HCT116 (cell line): Measurements from ENCODE around the gene SDF4. TPM values are rescaled to one million over a fixed set of nuclear protein-coding genes. Genes with fewer than 3 reads are reported as not detected.

ENCODE experiments used
- ATAC-seq: fragments of 200-7000 bp; cut with Tn5 transposase; 2 replicates; pipeline ENCODE4 v1.9.1; 2020; ENCODE audit warnings: mild to moderate bottlenecking, moderate library complexity
- BruUV-seq: library from RNA; stranded (reverse); fragments of 400-500 nt; replicated peaks from 2 replicates; lab custom pipeline; 2021; lab: Mats Ljungman, UMichigan
- CTCF ChIA-PET: fragments of 300-600 bp; sonication (Branson Sonifier 250); formaldehyde crosslinking; loops from one replicate; lab custom pipeline; 2021; ENCODE audit warnings: antibody characterized with exemption; lab: Charles Lee
- POLR2A ChIA-PET: fragments of 300-600, 350-600 bp; sonication (Branson Sonifier 250); formaldehyde crosslinking; loops from one replicate; lab custom pipeline; 2021; ENCODE audit warnings: antibody characterized with exemption; lab: Charles Lee
- RAD21 ChIA-PET, 2 experiments: fragments of 300-600 bp; sonication (Branson Sonifier 250); formaldehyde crosslinking; loops; one replicate each; lab custom pipeline; 2023; ENCODE audit warnings: low total read pairs in 2 of 2; ENCODE audit not compliant: uncharacterized antibody in 2 of 2, unreplicated experiment in 2 of 2, low non-redundant PET in 1 of 2; lab: Charles Lee
- DNase-seq: peaks from one replicate; pipeline ENCODE4 v3.0.0-alpha.2; 2010; ENCODE audit warnings: low read depth, low spot score
- H2AFZ ChIP-seq: fragments of 200-600 bp; shearing (Covaris generic), sonication (generic); 2 replicates; pipeline ENCODE4 v1.6.1; 2017; ENCODE audit warnings: low read depth, mixed run types, mixed read lengths, antibody characterized with exemption, low read length; ENCODE audit not compliant: poor library complexity, severe bottlenecking
- H3K27ac ChIP-seq: 2 replicates; pipeline ENCODE4 v1.5.1; 2012; ENCODE audit warnings: low read depth, low read length
- H3K27me3 ChIP-seq: fragments of 200-600 bp; sonication (generic); 2 replicates; pipeline ENCODE4 v1.6.1; 2016; ENCODE audit warnings: mixed run types, low read length, mixed read lengths; ENCODE audit not compliant: insufficient read depth
- H3K36me3 ChIP-seq, 2 experiments: fragments of 200-500 bp in 1 of 2; fragments of 200-600 bp in 1 of 2; sonication (Bioruptor generic) in 1 of 2; sonication (generic) in 1 of 2; 2 replicates each; pipeline versions ENCODE4 v1.5.1 to v1.6.1; 2014 to 2016; ENCODE audit warnings: low read length in 2 of 2, inconsistent platforms in 1 of 2, mixed read lengths in 1 of 2, mixed run types in 1 of 2; ENCODE audit not compliant: insufficient read depth in 2 of 2, control insufficient read depth in 1 of 2
- H3K4me1 ChIP-seq, 2 experiments: fragments of 200-600 bp in 1 of 2; sonication (generic) in 1 of 2; 2 replicates each; pipeline versions ENCODE4 v1.5.1 to v1.6.1; 2012 to 2017; ENCODE audit warnings: low read length in 2 of 2, inconsistent platforms in 1 of 2, mild to moderate bottlenecking in 1 of 2, mixed read lengths in 1 of 2, mixed run types in 1 of 2, moderate library complexity in 1 of 2; ENCODE audit not compliant: insufficient read depth in 2 of 2, control insufficient read depth in 1 of 2
- H3K4me2 ChIP-seq: fragments of 200-600 bp; sonication (generic); 2 replicates; pipeline ENCODE4 v1.6.1; 2017; ENCODE audit warnings: mixed run types, low read length, mixed read lengths
- H3K4me3 ChIP-seq, 2 experiments: fragments of 200-600 bp in 1 of 2; sonication (generic) in 1 of 2; replicated peaks in 1 of 2; 2 replicates each; pipeline ENCODE4 v1.5.1; 2011 to 2016; ENCODE audit warnings: low read length in 2 of 2, control low read depth in 1 of 2, low read depth in 1 of 2, mild to moderate bottlenecking in 1 of 2, mixed read lengths in 1 of 2, mixed run types in 1 of 2
- H3K79me2 ChIP-seq: fragments of 200-600 bp; sonication (generic); 2 replicates; pipeline ENCODE4 v1.6.1; 2017; ENCODE audit warnings: mild to moderate bottlenecking, mixed run types, low read length, moderate library complexity, mixed read lengths; ENCODE audit not compliant: insufficient read depth
- H3K9ac ChIP-seq: fragments of 200-600 bp; sonication (generic); 2 replicates; pipeline ENCODE4 v1.6.1; 2016; ENCODE audit warnings: low read length, mixed read lengths
- H3K9me2 ChIP-seq: fragments of 200-600 bp; sonication (generic), shearing (Covaris generic); 2 replicates; pipeline ENCODE4 v1.6.1; 2017; ENCODE audit warnings: mixed run types, mild to moderate bottlenecking, moderate library complexity; ENCODE audit not compliant: insufficient read depth
- H3K9me3 ChIP-seq, 2 experiments: fragments of 200-500 bp in 1 of 2; fragments of 200-600 bp in 1 of 2; sonication (Bioruptor generic) in 1 of 2; sonication (generic) in 1 of 2; 2 replicates each; pipeline ENCODE4 v1.6.1; 2014 to 2017; ENCODE audit warnings: low read length in 2 of 2, mixed read lengths in 2 of 2, inconsistent platforms in 1 of 2, low read depth in 1 of 2, mild to moderate bottlenecking in 1 of 2, mixed run types in 1 of 2, moderate library complexity in 1 of 2; ENCODE audit not compliant: control insufficient read depth in 1 of 2, insufficient read depth in 1 of 2
- H4K20me1 ChIP-seq: fragments of 200-600 bp; sonication (generic), shearing (Covaris generic); 2 replicates; pipeline ENCODE4 v1.6.1; 2017; ENCODE audit warnings: mixed run types, mild to moderate bottlenecking, moderate library complexity; ENCODE audit not compliant: insufficient read depth
- CEBPB ChIP-seq: IDR thresholded peaks from 2 replicates; pipeline ENCODE4 v1.6.1; 2012; ENCODE audit warnings: low read depth
- EGR1 ChIP-seq: IDR thresholded peaks from 2 replicates; pipeline ENCODE4 v1.6.1; 2012; ENCODE audit warnings: low read depth
- ELF1 ChIP-seq: IDR thresholded peaks from 2 replicates; pipeline ENCODE4 v1.6.1; 2012; ENCODE audit warnings: low read depth, borderline replicate concordance
- EZH2 ChIP-seq: fragments of 200-600 bp; sonication (generic); IDR thresholded peaks from 2 replicates; pipeline ENCODE4 v1.6.1; 2017; ENCODE audit warnings: antibody characterized with exemption, mixed run types
- FOSL1 ChIP-seq: IDR thresholded peaks from 2 replicates; pipeline ENCODE4 v1.6.1; 2012; ENCODE audit warnings: low read depth
- JUND ChIP-seq: IDR thresholded peaks from 2 replicates; pipeline ENCODE4 v1.6.1; 2012
- POLR2AphosphoS5 ChIP-seq: IDR thresholded peaks from 2 replicates; pipeline ENCODE4 v1.6.1; 2011; ENCODE audit warnings: mild to moderate bottlenecking, low read depth, low read length, moderate library complexity
- SIN3A ChIP-seq: IDR thresholded peaks from 2 replicates; pipeline ENCODE4 v1.6.1; 2012; ENCODE audit warnings: low read depth
- SP1 ChIP-seq: IDR thresholded peaks from 2 replicates; pipeline ENCODE4 v1.6.1; 2012; ENCODE audit warnings: low read depth
- SRF ChIP-seq: IDR thresholded peaks from 2 replicates; pipeline ENCODE4 v1.6.1; 2012; ENCODE audit warnings: low read depth
- YY1 ChIP-seq: IDR thresholded peaks from 2 replicates; pipeline ENCODE4 v1.6.1; 2011; ENCODE audit warnings: low read length, low read depth, moderate library complexity, mild to moderate bottlenecking; ENCODE audit not compliant: insufficient replicate concordance; ENCODE audit errors: extremely low read depth
- ZBTB33 ChIP-seq: IDR thresholded peaks from 2 replicates; pipeline ENCODE4 v1.6.1; 2011; ENCODE audit warnings: mild to moderate bottlenecking, low read length, moderate library complexity; ENCODE audit not compliant: insufficient replicate concordance; ENCODE audit errors: extremely low read depth
- intact Hi-C: fragments of 100-400 bp; cut with micrococcal nuclease; formaldehyde crosslinking; loops from 2 replicates; pipeline ENCODE4 v1.10.0; 2022
- total RNA-seq: library from RNA; stranded (reverse); gene quantifications from one replicate; pipeline ENCODE4 v1.2.1, GENCODE V29; 2021; ENCODE audit not compliant: unreplicated experiment

Gene SDF4
- total RNA-seq, 1 experiment from 2014 or later = 133 TPM

DNA sequence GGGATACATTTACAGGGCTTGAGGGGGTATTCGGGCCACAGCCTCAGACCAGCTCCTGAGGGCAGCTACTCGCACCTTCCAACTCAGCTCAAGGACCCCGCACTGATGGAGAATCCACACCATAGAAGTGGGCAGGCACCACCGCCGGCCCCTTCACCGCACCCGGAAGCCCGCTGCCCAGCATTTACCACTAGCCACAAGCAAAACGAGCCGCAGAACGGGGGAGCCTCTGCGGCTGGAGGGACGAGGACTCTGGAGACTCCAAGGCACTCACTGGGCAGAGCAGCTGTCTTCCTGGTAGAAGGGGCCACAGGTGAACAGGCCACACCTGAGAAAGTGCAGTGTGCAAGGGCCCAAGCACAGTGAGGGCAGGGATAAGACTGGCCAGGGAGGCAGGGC is 36.5 kb upstream of the SDF4 start:
- POLR2A ChIA-PET = no interaction called here
- Histone ChIP-seq H3K9ac (no peak overlapping the region), H3K79me2 (peaks cover 76% of the 10 kb centered on the region), H3K4me1 (peaks cover 10 to 27% of the 10 kb centered on the region in 2 experiments; a peak in 3 of 4 replicates), H3K27me3 (no peaks in the 10 kb centered on the region), H2AFZ (no peak overlapping the region), H3K27ac (no peak overlapping the region), H4K20me1 (no peaks in the 10 kb centered on the region), H3K9me2 (no peaks in the 10 kb centered on the region), H3K9me3 (no peaks in the 10 kb centered on the region), H3K4me2 (no peak overlapping the region), H3K4me3 (no peak overlapping the region), H3K36me3 (peaks cover 5 to 18% of the 10 kb centered on the region in 2 experiments; a peak in 3 of 4 replicates)
- CTCF ChIA-PET = no interaction called here
- no TSS peak for BruUV-seq
- TF ChIP-seq SIN3A (no peak), EZH2 (no peak), SRF (no peak), CEBPB (no peak), POLR2AphosphoS5 (no peak)
- intact Hi-C loops = no loop called here
- DNase-seq (no peak), ATAC-seq (no peak)
- RAD21 ChIA-PET = no interaction called here

DNA sequence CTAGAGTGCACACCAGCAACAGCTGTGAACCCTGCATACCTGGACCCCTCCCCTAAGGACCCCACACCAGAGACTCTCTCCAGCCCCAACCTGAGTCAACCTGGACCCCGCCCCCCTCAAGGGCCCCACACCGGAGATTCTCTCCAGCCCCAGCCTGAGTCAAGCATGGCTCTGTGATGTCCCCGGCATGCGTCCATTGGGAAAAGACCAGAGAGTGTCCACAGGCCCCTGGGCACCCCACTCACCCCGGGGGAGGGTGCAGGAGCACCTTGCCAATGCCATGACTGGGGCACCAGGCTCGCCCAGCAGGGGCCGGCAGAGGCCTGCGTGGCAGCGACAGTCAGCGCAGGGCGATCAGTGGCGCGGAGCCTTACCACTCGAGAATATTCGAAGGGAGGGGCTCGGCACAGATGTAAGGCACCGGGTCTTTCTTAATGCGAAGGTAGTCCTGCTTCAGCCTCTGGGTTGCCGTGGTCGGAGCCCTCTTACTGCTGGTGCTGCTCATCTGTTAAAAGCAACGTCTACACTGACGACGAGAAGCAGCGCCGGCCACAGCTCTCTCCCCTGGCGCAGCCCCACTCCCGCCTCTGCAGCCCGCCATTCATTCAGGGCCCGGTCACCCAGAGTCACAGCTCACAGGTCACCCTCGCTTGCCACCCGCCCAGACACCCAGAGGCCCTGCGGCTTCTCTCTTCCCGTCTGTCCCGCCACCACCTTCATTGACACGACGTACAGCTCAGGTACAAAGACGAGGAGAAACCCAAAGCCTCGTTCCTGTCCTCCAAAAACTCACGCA is 35.9 kb upstream of the SDF4 start:
- Histone ChIP-seq H3K79me2 (peaks cover 71% of the 10 kb centered on the region), H3K36me3 (peaks cover 10 to 22% of the 10 kb centered on the region in 2 experiments; a peak in 3 of 4 replicates), H3K4me2 (no peak overlapping the region)
- no peak for TF ChIP-seq ELF1
- TF ChIP-seq JUND = no peak
- TF ChIP-seq SP1 = no peak
- no peak for TF ChIP-seq EGR1
- TF ChIP-seq YY1 = no peak
- TF ChIP-seq FOSL1 = no peak
- no peak for TF ChIP-seq ZBTB33
- TF ChIP-seq, all 23 proteins: peak for 0
- intact Hi-C loops = no loop called here
- DNase-seq (no peak), ATAC-seq (no peak)
- Histone ChIP-seq H3K27me3 (no peaks in the 10 kb centered on the region), H3K4me3 (no peak overlapping the region), H3K9me2 (no peaks in the 10 kb centered on the region), H4K20me1 (no peaks in the 10 kb centered on the region), H3K9me3 (no peaks in the 10 kb centered on the region), H2AFZ (no peak overlapping the region), H3K4me1 (peaks cover 10 to 27% of the 10 kb centered on the region in 2 experiments; a peak in 3 of 4 replicates), H3K27ac (no peak overlapping the region), H3K9ac (no peak overlapping the region)
- no TSS peak for BruUV-seq
- RAD21 ChIA-PET = no interaction called here
- CTCF ChIA-PET = no interaction called here
- POLR2A ChIA-PET = no interaction called here
